AG04449 (cell line): ENCODE results near the gene FAM241A.
"Not testable (repeated sequence)": the region's sequence is repeated elsewhere in the genome, so short reads cannot be mapped to it uniquely, and the experiment has no call there.

Source experiments
- CTCF ChIA-PET: fragments of 350-600 bp; formaldehyde crosslinking; extraction: SDS; loops from one replicate; lab custom pipeline; 2021; ENCODE audit warnings: antibody characterized with exemption; lab: Yijun Ruan, JAX
- POLR2A ChIA-PET: fragments of 400-600, 350-600 bp; formaldehyde crosslinking; extraction: SDS; loops from one replicate; lab custom pipeline; 2020; ENCODE audit warnings: antibody characterized with exemption, inconsistent platforms; lab: Yijun Ruan, JAX
- DNase-seq: peaks from one replicate; pipeline ENCODE4 v3.0.0-alpha.2; 2010; ENCODE audit warnings: low read depth, low spot score
- H3K4me3 ChIP-seq: 2 replicates; pipeline ENCODE4 v1.5.1; 2011; ENCODE audit warnings: low read depth, mild to moderate bottlenecking, control low read depth, low read length
- CTCF ChIP-seq: IDR thresholded peaks from one replicate; pipeline ENCODE4 v1.5.1; 2011; ENCODE audit warnings: mild to moderate bottlenecking, moderate library complexity, low read length, control low read depth, inconsistent platforms; ENCODE audit not compliant: insufficient read depth; ENCODE audit errors: missing control alignments

The FAM241A gene

DNA sequence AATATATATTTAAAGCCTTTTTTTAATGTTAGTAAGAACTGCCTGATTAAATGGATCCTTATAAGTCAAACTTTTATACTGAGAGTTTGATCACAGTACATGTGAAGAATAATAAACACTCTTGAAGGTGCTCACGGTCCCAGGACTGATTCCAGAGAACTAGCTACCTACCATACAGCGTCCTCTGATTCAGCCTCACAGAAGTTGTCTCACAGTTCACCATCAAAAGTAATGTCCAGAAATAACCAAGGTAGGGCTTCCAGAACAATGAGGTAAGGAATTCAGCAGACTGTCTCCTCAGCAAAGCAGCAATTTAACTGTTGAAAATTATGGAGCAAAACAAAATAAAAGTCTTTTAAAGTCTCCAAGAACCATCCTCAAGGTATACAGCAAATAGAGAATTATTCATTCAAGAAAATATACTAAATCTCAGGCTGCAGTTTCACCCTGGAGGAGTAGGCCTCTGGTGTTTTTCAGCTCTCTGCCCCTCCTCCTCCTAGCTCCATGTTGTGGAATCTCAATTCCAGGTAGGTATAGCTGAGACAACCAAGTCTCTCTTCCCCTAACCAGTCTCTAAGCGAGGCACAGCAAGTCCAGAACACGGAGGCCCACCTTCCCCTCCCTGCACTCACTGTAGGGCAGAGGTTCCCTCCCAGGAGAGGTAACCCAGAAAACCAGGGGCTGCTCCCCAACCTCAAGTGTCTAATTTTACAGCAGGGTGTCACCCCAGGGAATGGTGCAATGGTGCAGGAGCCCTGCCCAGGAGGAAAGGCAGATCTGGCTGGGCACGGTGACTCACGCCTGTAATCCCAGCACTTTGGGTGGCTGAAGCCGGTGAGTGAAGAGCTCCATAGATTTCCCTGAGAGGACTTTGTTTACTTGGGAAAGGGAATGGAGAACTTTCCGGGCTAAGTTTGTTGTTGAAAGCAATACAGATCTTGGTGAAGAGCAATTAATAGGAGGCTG is 28.6 kb downstream of the FAM241A start:
- no peak for DNase-seq
- ChIA-PET CTCF (interaction anchor here (2.3 kb wide), 1 partner anchor 16 kb away, joined by 7 read pairs; no protein-coding TSS in a partner anchor), POLR2A (no interaction called here)
- TF ChIP-seq CTCF = no peak
- no peak overlapping the region for H3K4me3 ChIP-seq

GRCh38 chr4:112175840-112176239 is 30.6 kb downstream of the FAM241A start:
- no peak for TF ChIP-seq CTCF
- ChIA-PET CTCF (interaction anchor here (1.6 kb wide), 1 partner anchor 76 kb away, joined by 5 read pairs; no protein-coding TSS in a partner anchor), POLR2A (no interaction called here)
- H3K4me3 ChIP-seq = no peak overlapping the region
- no peak for DNase-seq

GRCh38 chr4:112176596-112176995 is 31.3 kb downstream of the FAM241A start:
- DNase-seq = no peak
- ChIA-PET CTCF (no interaction called here), POLR2A (no interaction called here)
- no peak overlapping the region for H3K4me3 ChIP-seq
- no peak for TF ChIP-seq CTCF

DNA sequence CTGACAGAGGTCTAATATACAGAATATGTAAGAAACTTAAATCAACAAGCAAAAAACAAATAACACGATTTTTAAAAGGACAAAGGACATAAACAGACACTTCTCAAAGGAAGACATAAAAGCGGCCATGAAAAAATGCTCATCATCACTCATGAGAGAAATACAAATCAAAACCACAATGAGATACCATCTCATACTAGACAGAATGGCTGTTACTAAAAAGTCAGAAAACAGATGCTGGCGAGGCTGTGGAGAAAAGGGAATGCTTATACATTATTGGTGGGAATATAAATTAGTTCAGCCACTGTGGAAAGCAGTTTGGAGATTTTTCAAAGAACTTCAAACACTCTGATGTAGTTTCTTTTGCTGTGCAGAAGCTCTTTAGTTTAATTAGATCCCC is 33.5 kb downstream of the FAM241A start:
- H3K4me3 ChIP-seq, POLR2A ChIA-PET, DNase-seq, CTCF ChIA-PET: not testable (repeated sequence)

- no peak for TF ChIP-seq CTCF
- DNase-seq = no peak
- POLR2A ChIA-PET = no interaction called here
- H3K4me3 ChIP-seq = no peak overlapping the region
- CTCF ChIA-PET = interaction anchor here (1.0 kb wide), 1 partner anchor 81 kb away, joined by 3 read pairs; no protein-coding TSS in a partner anchor
These were observed 36.2 kb downstream of the FAM241A start for GRCh38 chr4:112181358-112182000.

- no peak for DNase-seq
- ChIA-PET CTCF (interaction anchor here (1.0 kb wide), 2 partner anchors 11 to 83 kb away, joined by 3 read pairs; no protein-coding TSS in a partner anchor), POLR2A (no interaction called here)
- TF ChIP-seq CTCF = no peak
- H3K4me3 ChIP-seq = no peak overlapping the region
These were observed 37.4 kb downstream of the FAM241A start for GRCh38 chr4:112182604-112183003.
